CD4-positive, alpha-beta T cell treated with Interleukin-15 for 1 hour (primary cell): ENCODE data around the gene TCF7L2.

Experiments used
- DNase-seq: peaks from one replicate; pipeline ENCODE4 v3.0.0-alpha.2; 2020

Gene TCF7L2

GRCh38 chr10:113207924-113208323 is 257.9 kb downstream of the TCF7L2 start:
- no peak for DNase-seq

GRCh38 chr10:113213035-113213434 is 263.0 kb downstream of the TCF7L2 start:
- no peak for DNase-seq

GRCh38 chr10:113214331-113214730 is 264.3 kb downstream of the TCF7L2 start:
- no peak for DNase-seq

GRCh38 chr10:113216102-113216501 is 266.1 kb downstream of the TCF7L2 start:
- DNase-seq = no peak
